Bronchial epithelial cell (primary cell): ENCODE results near the gene OTP. TPM values are rescaled to one million over a fixed set of nuclear protein-coding genes. Genes with fewer than 3 reads are reported as not detected.

Experiments
- DNase-seq: peaks from one replicate; pipeline ENCODE4 v3.0.0-alpha.2; 2010; ENCODE audit warnings: low read depth
- FAIRE-seq: peaks from 2 replicates; lab custom pipeline; 2011; peaks lifted over from hg19 to GRCh38; lab: Jason Lieb, UNC
- H3K27me3 ChIP-seq: 2 replicates; pipeline ENCODE4 v1.5.1; 2011; ENCODE audit warnings: low read length; ENCODE audit not compliant: control insufficient read depth, insufficient read depth
- H3K36me3 ChIP-seq: 2 replicates; pipeline ENCODE4 v1.5.1; 2011; ENCODE audit warnings: low read length; ENCODE audit not compliant: control insufficient read depth, insufficient read depth
- H3K4me3 ChIP-seq: 2 replicates; pipeline ENCODE4 v1.5.1; 2011; ENCODE audit warnings: mild to moderate bottlenecking, low read depth, low read length, control low read depth
- CTCF ChIP-seq: IDR thresholded peaks from 2 replicates; pipeline ENCODE4 v1.5.1; 2011; ENCODE audit warnings: mild to moderate bottlenecking, moderate library complexity, low read length, control low read depth, inconsistent platforms; ENCODE audit not compliant: insufficient read depth, severe bottlenecking
- total RNA-seq: library from RNA; depleted of rRNA; stranded (reverse); fragments of >200 nt; gene quantifications from 2 replicates; pipeline ENCODE4 v1.2.1, GENCODE V29; 2014

The OTP gene
- total RNA-seq, 1 donor from 2014 or later = not detected

DNA sequence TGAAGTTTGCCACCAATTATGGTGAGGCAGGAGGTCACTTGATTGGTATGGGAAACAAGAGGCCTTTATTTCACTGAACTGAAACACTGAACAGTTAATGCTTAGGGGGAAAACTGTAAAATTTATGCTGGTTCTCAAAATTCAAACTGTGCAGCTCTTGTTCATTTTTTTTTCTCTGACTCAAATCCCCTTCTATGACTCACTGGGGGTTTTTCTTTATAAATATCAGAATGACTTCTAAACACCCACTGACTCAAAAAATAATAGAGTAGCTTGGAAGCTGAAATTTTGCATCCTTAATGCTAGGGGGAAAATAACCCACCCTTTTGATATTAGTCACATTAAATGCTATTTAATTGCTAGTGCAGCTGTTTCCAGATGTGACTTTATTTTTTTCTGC, 24.1 kb upstream of the OTP start:
- Histone ChIP-seq H3K27me3 (peaks cover 4% of the 10 kb centered on the region), H3K36me3 (no peaks in the 10 kb centered on the region), H3K4me3 (no peak overlapping the region)
- TF ChIP-seq CTCF = no peak
- FAIRE-seq = no peak
- DNase-seq = no peak

DNA sequence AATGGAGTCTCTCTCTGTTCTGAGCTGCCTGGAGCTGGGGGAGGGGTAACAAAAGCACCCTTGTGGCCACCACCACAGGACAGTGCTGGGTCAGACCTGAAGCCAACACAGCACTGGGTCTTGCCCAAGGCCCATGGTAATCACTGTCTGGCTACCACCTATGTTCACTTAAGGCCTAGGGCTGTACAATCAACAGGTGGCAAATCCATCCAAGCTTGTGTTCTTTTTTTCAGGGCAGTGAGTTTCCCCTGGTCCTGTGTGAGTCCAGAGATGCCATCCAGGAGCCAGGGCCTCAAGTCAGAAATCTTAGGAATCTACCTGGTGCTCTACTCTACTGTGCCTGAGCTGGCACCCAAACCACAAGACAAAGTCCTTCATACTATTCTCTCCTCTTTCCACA, 20.1 kb upstream of the OTP start:
- DNase-seq = no peak
- no peak for FAIRE-seq

DNA sequence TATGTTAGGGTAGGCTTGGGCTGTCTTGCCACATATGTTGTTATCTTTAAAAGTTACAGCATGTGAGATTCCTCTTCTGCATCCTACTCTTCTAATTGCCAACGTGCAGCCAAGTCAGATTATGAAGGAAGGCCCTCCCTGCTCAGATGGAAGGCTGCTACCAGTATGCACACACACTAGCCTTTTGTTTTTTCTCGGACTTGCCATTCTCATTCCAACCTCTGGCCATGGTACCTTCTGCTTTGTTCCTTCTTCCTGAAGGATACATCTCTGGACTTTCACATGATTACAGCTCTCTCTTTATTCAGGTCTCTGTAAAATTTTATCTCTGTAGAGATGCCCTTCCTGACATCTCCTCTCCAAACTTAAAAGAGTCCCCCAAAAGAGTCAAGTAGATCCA, 12.8 kb upstream of the OTP start:
- no peak for FAIRE-seq
- peaks cover 17% of the 10 kb centered on the region for H3K27me3 ChIP-seq
- no peak for TF ChIP-seq CTCF
- no peak for DNase-seq
- H3K4me3 ChIP-seq = no peak overlapping the region
- no peaks in the 10 kb centered on the region for H3K36me3 ChIP-seq

More for the DNA sequence above, 20.1 kb upstream of the OTP start:
- Histone ChIP-seq H3K4me3 (no peak overlapping the region), H3K36me3 (no peaks in the 10 kb centered on the region), H3K27me3 (peaks cover 4% of the 10 kb centered on the region)
- no peak for TF ChIP-seq CTCF

GRCh38 chr5:77650686-77651085, 12.2 kb upstream of the OTP start:
- no peak for FAIRE-seq
- Histone ChIP-seq H3K27me3 (peaks cover 23% of the 10 kb centered on the region), H3K4me3 (no peak overlapping the region), H3K36me3 (no peaks in the 10 kb centered on the region)
- no peak for TF ChIP-seq CTCF
- no peak for DNase-seq

GRCh38 chr5:77649776-77650175, 11.3 kb upstream of the OTP start:
- H3K4me3 ChIP-seq = no peak overlapping the region
- peaks cover 26% of the 10 kb centered on the region for H3K27me3 ChIP-seq
- no peaks in the 10 kb centered on the region for H3K36me3 ChIP-seq
- FAIRE-seq (no peak), DNase-seq (no peak)
- no peak for TF ChIP-seq CTCF

- Histone ChIP-seq H3K36me3 (no peaks in the 10 kb centered on the region), H3K4me3 (no peak overlapping the region), H3K27me3 (peaks cover 53% of the 10 kb centered on the region)
- FAIRE-seq = no peak
- DNase-seq = no peak
- no peak for TF ChIP-seq CTCF
These were observed 7.6 kb upstream of the OTP start for GRCh38 chr5:77645995-77646639.
